GM12864 (cell line): ENCODE data around the gene KIF2C.
A peak's percentile ranks its signal among the peaks of the same experiment; 100 is the strongest.

Experiments used
- DNase-seq: peaks from one replicate; pipeline ENCODE4 v3.0.0-alpha.2; 2011; ENCODE audit warnings: low read depth
- H3K4me3 ChIP-seq: 2 replicates; pipeline ENCODE4 v1.5.1; 2011; ENCODE audit warnings: mild to moderate bottlenecking, low read depth, low read length, control low read depth
- TF ChIP-seq, protein P1 (sequence below): IDR thresholded peaks from 2 replicates; pipeline ENCODE4 v1.5.1; 2011; ENCODE audit warnings: low read depth, mild to moderate bottlenecking, moderate library complexity, low read length, control low read depth, inconsistent platforms; ENCODE audit errors: missing control alignments

Gene KIF2C

DNA sequence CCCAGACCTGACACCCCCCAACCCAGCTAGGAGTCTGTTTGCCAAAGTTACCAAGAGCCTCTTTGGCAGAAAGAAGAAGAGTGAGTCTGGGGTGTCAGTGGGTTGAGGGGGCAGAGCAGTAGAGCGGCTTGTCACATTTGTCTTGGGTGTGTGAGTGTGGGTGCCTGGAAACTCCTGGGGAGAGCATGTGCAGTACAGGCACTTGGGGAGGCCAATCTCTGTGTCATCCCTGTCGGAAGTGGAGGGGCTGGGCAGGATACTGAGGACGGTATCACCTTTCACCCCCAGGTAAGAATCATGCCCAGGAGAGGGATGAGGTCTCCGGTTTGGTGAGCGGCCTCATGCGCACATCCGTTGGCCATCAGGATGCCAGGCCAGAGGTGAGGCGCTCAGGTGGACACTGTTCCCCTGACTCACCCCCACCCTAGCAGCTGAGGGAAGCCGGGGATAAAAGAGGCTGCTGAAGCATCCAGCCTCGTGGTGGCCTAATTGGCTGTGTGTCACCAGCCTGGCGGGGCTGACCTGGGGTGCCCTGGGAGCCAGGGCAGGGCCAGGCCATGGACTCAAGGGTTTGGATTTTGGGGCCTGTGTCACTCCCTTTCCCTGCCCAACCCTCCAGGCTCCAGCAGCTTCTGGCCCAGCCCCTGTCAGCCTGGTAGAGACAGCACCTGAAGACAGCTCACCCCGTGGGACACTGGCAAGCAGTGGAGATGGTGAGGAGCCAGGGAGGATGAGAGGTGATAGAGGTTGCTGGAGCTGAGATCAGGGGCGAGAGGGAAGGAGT lies 63.9 kb downstream of the KIF2C start:
- H3K4me3 ChIP-seq = no peak overlapping the region

DNA sequence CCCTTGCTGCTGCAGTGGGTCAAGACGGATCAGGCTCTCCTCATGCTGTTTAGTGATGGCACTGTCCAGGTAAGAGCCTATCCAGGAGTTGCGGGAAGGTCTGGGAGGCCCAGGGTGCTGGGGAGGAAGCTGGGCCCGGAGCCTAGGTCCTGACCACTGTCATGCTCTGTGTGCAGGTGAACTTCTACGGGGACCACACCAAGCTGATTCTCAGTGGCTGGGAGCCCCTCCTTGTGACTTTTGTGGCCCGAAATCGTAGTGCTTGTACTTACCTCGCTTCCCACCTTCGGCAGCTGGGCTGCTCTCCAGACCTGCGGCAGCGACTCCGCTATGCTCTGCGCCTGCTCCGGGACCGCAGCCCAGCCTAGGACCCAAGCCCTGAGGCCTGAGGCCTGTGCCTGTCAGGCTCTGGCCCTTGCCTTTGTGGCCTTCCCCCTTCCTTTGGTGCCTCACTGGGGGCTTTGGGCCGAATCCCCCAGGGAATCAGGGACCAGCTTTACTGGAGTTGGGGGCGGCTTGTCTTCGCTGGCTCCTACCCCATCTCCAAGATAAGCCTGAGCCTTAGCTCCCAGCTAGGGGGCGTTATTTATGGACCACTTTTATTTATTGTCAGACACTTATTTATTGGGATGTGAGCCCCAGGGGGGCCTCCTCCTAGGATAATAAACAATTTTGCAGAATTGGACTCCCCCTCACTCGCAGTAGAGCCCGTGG lies 65.8 kb downstream of the KIF2C start:
- no peak for DNase-seq
- TF ChIP-seq, protein P1, sequence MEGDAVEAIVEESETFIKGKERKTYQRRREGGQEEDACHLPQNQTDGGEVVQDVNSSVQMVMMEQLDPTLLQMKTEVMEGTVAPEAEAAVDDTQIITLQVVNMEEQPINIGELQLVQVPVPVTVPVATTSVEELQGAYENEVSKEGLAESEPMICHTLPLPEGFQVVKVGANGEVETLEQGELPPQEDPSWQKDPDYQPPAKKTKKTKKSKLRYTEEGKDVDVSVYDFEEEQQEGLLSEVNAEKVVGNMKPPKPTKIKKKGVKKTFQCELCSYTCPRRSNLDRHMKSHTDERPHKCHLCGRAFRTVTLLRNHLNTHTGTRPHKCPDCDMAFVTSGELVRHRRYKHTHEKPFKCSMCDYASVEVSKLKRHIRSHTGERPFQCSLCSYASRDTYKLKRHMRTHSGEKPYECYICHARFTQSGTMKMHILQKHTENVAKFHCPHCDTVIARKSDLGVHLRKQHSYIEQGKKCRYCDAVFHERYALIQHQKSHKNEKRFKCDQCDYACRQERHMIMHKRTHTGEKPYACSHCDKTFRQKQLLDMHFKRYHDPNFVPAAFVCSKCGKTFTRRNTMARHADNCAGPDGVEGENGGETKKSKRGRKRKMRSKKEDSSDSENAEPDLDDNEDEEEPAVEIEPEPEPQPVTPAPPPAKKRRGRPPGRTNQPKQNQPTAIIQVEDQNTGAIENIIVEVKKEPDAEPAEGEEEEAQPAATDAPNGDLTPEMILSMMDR = no peak
- no peak overlapping the region for H3K4me3 ChIP-seq

More for the DNA sequence above, 63.9 kb downstream of the KIF2C start:
- TF ChIP-seq, protein P1 = no peak
- DNase-seq = no peak

DNA sequence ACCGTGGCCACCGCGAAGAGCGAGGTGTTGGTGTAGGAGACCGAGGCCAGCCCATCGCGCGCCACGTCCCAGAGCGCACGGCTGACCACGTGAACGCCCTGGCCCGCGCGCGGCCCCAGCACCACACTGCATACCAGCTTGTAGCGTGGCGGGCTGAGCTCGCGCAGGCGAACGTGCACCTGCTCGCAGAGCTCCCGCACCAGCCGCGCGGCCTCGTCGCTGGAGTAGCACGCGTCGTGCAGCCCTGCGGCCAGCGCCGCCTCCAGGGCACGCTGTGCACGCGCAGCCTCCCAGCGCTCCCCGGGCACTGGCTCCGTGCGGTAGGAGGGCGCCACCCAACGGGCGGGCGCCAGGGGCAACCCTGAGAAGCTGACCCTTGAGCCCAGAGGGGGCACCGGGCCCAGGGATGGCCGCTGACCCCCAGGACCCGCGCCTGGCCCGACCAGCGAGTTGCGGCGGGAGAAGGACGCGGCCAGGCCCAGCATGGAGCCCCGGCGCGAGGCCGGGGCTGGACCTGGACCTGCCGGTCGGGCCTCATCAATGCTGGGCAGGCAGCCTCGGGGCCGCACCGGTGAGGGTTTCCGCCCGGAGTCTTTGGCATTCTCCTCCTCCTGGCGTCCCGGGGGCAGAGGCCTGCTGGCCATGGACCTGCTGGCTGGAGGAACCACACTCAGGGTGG lies 66.5 kb downstream of the KIF2C start:
- DNase-seq = no peak
- TF ChIP-seq, protein P1 = no peak

DNA sequence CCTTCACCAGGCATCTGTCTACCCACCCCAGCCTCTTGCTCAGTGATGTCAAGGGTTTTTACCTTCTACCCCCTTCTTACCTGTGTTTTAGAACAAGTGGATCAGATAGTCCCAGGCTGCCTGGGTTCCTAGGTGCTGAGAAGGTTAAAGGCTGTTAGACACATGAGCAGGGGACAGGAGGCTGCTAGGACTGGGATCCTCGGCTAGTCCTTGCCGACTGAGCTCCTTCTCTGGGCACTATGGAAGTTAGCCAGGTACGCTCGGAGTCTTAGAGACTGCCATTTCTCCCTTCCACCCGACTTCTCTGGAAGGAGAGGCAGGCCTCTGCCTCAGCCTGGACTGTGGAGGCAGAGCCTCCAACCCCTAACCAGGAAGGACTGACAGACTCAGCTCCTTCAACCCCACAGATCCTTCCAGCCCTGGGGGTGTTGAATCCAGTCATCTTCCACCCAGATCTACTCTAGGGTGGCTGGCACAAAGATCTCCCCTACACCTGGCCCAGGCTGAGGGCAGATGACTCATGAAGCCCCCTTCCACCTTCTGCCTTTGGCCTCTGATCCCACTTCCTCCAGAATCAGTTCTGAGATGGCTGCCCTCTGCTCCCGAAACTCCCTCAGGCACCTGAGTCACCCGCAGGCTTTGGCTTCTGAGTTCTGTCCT lies 67.2 kb downstream of the KIF2C start, which contains the start of gene DYNLT4:
Gene DYNLT4 (minus strand): TSS at position 648 of the 660 bp plus-strand sequence. CDS start 683 bp downstream, outside the sequence.
- DNase-seq = no peak
- TF ChIP-seq, protein P1 = no peak
- H3K4me3 ChIP-seq = no peak within 1 kb of the TSS

More for the DNA sequence above, 66.5 kb downstream of the KIF2C start:
- H3K4me3 ChIP-seq = no peak overlapping the region

DNA sequence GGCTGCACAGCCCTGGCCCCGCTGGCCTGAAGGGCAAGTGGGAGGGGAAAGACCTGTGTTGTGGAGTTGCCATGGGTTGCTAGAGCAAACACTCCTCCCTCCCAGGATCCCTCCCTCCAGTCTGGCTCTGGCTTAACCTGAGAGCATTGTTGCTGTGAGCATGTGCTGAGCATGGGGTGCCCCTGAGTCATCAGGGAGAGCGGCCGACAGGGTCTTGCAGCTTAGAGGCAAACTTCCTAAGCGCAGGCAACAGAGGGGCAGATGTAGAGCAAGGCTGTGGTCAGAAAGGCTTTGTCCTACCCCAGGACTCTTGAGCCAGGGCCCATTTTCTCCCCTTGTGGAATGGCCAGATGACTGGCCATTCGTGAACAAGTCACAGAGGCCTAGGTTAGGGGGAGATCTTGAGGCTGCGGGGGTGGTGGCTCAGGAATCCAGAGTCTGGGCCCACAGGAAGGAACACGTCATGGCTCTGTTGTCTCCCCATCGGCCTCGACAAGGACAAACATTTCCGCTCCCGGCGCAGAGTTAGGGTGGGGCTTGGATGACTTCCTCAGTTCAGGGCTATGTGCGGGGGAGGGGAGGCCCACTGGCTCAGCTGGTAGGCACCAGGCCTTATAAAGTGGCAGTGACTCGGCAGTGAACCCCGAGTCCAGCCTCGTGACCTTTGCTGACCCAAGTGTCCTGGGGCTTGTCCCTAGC lies 67.9 kb downstream of the KIF2C start:
- TF ChIP-seq, protein P1 = no peak
- H3K4me3 ChIP-seq = no peak overlapping the region
- DNase-seq = peak; percentile 78
